Measurements from ENCODE around the gene TRAF5.
A peak's percentile ranks its signal among the peaks of the same experiment; 100 is the strongest.

Gene TRAF5

DNA sequence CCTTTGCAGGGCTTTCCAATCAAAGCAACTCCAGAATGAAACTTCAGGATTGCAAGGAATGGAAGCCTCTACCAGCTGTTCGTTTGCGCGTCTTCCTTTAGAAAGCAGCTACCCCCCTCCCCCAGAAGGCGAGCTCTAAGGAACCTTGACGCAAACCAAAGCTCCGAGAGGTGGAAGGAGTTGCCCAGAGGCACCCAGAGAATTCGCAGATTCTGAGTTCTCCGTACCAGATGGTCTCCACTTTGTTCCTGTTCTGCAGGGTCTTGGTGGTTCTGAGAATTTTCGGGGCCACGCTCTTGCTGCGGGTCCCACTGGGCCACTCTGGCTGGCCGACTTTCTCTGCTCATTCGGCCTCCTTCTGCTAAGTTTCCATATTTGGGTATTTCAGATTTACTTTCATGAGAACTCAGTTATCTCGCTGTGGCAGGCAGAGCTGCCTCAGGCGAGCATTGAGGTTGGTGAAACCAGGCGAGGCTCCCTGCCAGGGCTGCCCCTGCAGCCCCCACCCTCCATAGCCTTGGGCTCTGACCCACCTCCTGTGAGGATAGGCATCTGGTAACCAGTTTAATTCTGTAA is 801 bp downstream of the TRAF5 start:
- peak in 1 of 2 donors; percentile 18 for DNase-seq (ENCODE audit: low read depth in 2 of 2)

GRCh38 chr1:211328084-211328694 is 1.6 kb downstream of the TRAF5 start:
- DNase-seq (ENCODE audit: low read depth in 2 of 2): no peak

DNA sequence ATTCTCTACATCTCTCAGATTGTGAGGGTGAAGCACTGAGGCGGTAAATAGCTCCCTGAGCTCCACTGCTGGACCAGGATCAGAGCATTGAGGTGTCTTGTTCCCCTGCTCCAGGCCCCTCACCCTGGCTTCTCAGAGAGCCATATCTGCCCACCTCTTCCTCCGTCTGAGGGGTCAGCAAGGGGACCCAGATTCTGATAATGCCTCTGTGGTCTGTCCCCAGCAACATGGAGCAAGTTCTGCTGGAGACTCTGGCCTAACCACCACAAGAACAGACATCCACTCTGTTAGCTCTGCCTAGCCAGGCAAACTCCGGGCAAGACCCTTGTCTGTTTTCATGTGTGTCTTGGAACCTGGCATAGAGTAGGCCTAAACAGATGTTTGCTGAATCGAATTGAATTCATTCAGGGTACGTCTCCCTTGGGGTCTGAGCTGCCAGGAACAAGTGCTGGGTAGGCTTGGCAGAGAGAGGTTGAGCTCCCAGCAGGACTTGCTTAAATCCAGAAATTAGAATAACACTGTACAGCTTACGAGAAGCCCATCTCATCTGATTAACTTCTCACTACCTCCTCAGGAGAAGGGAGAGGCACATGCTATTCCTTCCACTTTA is 2.3 kb downstream of the TRAF5 start:
- DNase-seq (ENCODE audit: low read depth in 2 of 2): no peak

DNA sequence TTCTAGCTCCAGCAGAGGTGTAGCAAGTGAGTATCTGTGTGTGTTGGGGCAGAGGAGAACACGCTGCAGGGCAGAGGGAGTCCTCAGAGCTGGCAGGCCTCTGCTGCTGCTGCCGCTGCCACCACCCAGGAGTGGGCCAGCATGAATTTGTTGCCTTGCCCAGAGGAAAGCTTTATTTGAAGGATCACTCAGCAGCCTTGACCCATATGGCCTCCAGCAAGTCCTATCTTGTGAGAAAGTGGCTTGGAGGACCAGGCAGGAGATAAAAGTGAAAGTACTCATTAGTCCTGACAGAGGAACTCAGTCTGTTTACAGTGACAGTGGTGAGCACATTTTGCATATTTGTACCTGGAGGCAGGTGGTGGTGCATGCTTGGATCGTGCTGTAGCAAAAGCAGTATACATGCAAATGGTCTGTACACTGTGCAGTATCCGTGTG is 3.1 kb downstream of the TRAF5 start:
- no peak for DNase-seq (ENCODE audit: low read depth in 2 of 2)

DNA sequence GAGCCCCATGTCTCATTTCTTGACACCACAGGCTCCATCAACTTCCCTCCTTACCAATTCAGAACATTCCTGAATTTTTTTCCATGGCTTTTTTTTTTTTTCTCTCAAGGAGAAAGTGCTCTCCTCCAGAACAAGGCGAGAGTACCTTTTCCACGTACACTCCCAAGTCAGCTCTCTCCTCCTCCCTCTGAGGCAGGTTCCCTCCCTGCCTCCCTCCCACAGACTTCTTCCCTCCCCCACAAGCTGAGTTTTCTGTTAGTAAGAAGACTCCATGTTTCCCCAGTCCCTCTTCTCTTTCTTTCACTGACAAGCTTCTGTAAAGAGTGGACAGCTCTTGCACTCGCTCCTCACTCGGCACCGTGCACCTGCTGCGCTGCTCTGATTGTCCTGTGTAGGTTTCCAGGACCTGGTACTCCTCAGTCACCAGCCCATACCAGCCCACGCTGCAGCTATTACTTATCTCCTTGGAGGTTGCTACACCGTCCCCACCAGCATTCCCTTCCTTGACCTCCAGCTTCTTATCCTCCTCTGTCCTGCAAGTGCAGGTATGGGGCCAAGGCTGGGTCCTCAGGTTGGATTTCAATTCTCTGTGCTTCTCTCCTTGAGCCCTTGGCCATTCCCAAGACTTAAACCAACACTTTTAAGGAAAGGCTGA is 3.8 kb downstream of the TRAF5 start:
- no peak for DNase-seq (ENCODE audit: low read depth in 2 of 2)

DNA sequence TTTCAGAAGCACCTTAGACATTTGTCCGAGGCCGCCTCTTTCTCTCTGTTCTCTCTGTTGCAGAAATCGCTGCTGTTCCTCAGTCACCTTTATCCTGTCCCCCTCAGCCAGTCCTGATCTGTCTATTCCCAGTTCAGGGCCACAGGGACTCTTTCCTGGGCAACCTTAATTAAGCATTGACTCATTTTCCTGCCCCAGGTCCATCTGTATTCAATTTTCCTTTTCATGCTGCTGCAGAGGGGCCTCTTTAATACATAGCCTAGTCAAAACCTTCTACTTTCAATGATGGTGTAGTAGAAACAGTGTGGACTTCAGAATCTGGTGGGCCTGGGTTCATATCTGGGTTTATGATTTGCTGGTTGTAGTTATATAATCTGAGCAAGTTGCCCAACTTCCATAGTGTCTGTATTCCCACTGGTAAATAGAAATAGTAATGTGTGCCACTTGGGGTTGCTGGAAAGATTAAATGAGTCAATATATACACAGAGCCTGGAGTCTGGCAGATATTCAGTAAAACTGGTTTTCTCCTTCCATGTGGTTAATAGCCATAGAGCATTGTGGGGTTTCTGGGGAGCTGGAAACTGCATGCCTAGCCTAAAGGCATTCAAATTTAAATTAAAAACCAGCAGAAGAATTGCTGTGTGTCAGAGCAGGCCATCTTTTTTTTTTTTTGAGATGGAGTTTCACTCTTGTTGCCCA is 4.5 kb downstream of the TRAF5 start:
- DNase-seq (ENCODE audit: low read depth in 2 of 2): no peak

GRCh38 chr1:211332036-211332616 is 5.5 kb downstream of the TRAF5 start:
- no peak for DNase-seq (ENCODE audit: low read depth in 2 of 2)

GRCh38 chr1:211332830-211333229 is 6.2 kb downstream of the TRAF5 start:
- no peak for DNase-seq (ENCODE audit: low read depth in 2 of 2)

- no peak for DNase-seq (ENCODE audit: low read depth in 2 of 2)
These were observed 7.3 kb downstream of the TRAF5 start for GRCh38 chr1:211333906-211334305.

GRCh38 chr1:211334986-211335385 is 8.4 kb downstream of the TRAF5 start:
- peak in 1 of 2 donors; percentile 30 for DNase-seq (ENCODE audit: low read depth in 2 of 2)

GRCh38 chr1:211335522-211336157 is 9.0 kb downstream of the TRAF5 start:
- DNase-seq (ENCODE audit: low read depth in 2 of 2): no peak

DNA sequence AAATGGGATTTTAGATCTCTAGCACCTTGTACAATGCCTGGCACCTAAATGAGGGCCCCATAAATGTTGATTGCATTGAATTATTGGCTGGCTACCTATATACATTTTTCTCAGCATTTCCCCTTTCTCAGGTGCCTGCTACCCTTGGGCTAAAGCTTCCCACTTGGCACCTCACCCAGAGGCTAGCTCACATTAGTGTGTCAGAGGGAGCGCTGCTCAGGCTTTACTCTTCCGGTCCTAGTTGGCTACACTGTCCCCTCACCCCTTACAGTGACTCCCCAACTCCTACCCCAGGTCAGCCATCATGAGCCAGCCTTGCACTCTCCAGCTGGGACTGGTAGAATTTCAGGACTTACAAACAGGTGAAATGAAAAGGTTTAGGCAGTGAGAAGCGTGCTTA is 9.5 kb downstream of the TRAF5 start:
- no peak for DNase-seq (ENCODE audit: low read depth in 2 of 2)

DNA sequence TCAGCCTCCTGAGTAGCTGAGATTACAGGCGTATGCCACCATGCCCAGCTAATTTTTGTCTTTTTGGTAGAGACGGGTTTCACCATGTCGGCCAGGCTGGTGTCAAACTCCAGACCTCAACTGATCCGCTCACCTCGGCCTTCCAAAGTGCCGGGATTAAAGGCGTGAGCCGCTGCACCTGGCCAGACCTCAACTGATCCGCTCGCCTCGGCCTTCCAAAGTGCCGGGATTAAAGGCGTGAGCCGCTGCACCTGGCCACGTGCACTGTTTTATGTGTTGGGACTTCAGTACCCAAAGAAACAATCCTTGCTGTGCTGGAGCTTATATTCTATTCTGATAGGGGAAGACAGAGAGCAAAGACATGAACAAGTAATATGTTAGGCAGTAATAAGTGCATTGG is 10.1 kb downstream of the TRAF5 start:
- DNase-seq (ENCODE audit: low read depth in 2 of 2): no peak

- DNase-seq (ENCODE audit: low read depth in 2 of 2): no peak
These were observed 11.0 kb downstream of the TRAF5 start for GRCh38 chr1:211337430-211338223.

- DNase-seq (ENCODE audit: low read depth in 2 of 2): no peak
These were observed 11.6 kb downstream of the TRAF5 start for GRCh38 chr1:211338224-211338620.

DNA sequence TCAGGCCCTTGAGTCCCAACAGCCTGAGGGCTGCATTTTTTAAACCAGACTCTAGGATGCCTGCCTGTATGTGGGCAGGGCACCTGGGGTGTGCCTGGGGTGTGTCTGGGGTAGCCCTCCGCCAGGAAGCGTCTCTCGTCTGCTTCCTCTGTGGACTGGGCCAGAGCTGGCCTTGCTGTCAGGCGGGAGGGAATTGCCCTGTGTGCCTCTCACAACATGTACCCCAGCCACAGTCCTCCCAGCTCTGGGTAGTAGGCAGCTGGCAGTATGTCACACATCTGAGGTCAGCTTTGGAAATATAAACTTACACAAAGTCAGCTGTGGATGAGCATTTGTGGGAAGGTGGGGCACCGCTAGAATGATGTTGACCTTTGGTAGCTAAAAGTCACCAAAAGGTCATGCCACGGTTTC is 13.0 kb downstream of the TRAF5 start:
- no peak for DNase-seq (ENCODE audit: low read depth in 2 of 2)

GRCh38 chr1:211340622-211341507 is 14.2 kb downstream of the TRAF5 start:
- DNase-seq (ENCODE audit: low read depth in 2 of 2): no peak

DNA sequence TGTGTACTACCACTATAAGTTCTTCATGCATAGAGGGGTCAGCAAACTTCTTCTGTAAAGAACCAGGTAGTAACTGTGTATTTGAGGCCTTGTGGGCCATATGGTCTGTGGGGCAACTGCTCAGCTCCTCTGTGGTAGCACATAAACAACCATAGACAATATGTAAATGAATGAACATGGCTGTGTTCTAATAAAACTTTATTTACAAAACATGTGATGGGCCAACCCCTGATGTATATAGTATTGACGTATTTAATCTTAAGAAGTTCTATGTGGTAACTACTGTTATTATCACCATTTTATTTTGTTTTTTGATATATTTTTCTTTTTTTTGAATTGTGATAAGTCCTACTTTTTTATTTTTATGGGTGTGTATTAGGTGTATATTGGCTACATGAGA is 15.4 kb downstream of the TRAF5 start:
- DNase-seq (ENCODE audit: low read depth in 2 of 2): no peak

- DNase-seq (ENCODE audit: low read depth in 2 of 2): no peak
These were observed 17.0 kb downstream of the TRAF5 start for GRCh38 chr1:211343607-211344006.
